ENCODE data around the gene ZNF800.

ZNF800 gene

DNA sequence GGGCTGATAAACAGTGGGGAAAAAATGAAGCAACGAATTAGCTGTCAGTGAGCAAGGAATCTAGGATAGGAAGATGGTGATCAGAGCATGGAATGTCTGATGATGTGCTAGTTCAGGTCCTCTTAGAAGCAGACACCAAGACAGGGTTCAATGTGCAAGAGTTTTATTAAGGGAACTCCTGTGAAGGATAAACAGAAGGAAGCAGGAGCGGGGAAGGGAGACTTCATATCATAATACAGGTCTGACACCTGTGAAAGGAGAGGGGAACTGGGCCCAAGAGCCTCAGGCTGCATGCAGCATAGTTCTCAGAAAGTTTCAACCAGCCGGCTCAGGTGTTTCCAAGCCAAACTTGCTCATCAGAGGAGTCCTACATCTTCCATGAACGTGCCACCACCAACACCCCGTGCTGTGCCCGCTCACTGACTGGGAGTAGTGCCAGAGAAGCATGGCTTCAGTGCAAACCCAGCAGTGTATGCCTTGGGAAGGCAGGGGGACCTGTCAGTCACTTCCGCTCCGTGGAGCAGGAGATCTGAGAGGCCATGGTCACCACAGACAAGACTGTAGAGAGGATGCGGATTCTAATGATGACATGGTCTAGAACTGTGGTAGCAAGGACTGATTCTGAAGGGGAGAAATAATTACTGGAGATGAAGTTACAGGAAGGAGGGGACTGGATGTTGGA lies 45.8 kb downstream of the ZNF800 start:
- DNase-seq, result no peak

DNA sequence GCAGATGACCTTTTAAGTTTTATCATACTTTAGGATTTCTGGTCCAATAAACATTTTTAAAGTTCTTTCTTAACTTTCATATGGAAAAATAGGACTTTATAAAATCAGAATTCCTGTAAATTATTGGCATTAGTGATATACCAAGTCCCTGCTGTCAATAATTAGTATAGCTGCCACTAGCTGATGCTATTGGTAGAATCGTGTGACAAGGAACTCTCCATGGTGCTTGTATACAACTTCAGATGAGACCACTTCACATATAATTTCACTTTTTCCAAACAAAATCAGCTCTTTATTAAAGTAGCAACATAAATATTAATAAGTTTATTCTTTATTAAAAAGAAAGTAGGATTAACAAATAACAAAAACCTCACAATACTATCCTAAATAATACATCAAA lies 49.9 kb downstream of the ZNF800 start:
- no peak for DNase-seq

DNA sequence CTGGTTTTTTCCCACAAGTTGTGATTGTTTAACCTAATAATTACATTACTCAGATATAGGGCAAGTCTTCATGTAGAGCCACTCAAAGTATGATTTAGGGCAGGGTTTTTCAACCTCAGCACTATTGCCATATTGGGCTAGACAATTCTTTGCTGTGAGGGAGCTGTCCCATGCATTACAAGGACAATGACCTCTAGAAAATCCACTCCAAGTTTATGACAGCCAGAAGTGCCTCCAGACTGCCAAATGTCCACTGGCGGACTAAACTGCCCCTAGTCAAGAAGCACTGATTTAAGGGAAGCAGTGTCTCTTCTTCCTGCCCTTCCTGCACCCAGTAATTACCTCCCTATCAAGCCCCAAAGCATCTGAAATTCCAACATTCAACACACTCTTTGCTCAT lies 54.4 kb downstream of the ZNF800 start:
- DNase-seq, result no peak

DNA sequence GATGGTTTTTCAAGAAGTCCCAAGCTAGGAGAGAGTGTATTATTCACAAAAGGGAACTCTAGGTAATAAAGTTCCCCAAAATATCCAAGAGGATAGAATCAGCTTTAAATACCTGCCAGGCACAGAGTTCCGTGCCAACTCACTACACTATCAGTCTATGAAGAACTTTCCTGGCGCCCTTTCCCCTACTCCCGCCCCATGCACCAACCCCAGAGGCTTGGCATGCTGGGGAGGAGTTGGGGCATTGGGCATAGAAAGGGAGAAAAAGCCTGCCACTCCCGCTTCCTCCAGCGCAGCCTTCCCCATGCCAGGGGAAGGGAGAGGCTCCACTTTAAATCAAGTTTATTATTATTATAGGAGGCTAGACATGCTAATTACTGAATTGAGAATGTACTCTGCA lies 54.9 kb downstream of the ZNF800 start:
- DNase-seq, result no peak

DNA sequence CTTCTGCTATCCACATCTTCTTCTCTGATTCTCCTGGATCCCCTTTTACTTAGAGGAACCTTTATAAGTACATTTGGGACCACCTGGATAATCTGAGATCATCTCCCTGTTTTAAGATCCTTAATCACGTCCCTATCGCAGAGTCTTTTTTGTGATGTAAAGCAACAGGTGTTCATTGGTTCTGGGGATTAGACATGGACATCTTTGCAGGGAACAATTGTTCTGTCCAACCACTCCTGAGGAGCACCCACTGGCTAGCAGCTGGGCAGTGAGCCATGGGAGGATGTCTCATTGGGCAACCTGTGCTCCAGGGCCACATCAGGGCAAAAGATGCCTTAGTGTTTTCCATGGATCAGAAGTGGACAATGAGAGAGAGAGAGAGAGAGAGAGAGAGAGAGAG lies 56.0 kb downstream of the ZNF800 start:
- no peak for DNase-seq

DNA sequence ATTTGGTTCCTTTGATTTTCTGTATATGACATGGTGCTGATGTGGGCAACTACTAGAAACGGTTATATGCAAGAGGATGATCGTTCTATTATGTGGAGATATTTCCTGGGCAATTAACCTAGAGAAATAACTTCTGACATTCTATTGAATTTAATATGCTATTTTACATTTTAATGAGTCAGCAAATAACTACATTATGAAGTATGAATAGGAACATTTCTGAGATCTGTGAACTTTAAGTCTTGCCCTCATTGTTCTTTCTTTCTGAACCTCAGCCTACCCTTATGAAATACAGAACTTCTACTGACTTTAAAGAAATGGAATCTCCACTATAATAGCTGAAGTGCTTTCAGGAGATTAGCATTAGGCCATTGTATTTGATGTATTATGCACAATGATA lies 59.6 kb downstream of the ZNF800 start:
- DNase-seq, result no peak

DNA sequence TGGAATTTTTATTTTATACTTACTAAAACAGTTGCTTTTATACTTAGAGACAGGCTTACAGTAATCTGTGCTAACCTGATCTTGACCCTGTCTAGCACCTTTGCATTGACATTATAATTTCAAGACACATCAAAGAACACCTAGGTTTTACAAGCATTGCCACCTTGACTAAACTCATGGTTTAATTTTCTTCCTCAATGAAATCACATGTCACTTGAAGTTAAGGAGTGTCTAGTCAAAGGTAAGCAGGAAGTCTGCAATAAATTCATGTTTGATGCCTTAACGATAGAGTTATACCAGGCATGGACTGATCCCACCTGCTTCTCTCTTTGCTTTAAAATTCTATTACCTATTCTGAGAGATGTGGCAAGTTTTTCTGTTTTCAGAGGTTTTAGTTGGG lies 62.4 kb downstream of the ZNF800 start:
- DNase-seq, result no peak

DNA sequence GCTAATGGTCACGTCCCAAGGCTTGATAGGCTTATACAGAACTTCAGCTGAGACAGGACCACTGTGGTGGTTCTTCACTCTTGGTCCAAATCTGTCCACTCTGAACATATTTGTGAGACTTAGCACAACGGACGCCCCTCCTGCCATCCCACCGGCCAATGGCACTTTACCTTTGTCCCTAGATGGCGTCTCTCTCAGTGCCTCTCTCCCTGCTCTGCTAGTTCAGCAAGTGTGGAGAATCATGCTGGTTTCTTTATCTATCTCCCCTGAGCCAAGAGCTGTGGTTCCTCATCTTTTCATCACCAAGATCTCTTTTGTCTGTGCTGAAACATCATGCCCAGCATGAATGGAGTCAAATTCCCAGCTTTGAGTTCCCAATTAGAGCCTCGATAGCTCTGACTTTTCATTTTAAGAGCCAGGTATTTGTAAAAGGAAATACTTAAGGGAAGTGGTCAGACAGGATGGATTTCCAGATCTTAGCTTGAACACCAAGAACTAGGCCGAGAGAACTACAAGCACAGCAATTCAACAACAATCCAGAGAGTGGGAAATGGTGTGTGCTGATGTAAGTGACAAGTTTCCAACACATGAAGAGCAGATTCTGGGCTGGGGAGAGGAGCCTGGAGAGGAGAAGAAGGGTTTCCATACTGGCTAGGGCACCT lies 69.5 kb downstream of the ZNF800 start:
- no peak for DNase-seq

DNA sequence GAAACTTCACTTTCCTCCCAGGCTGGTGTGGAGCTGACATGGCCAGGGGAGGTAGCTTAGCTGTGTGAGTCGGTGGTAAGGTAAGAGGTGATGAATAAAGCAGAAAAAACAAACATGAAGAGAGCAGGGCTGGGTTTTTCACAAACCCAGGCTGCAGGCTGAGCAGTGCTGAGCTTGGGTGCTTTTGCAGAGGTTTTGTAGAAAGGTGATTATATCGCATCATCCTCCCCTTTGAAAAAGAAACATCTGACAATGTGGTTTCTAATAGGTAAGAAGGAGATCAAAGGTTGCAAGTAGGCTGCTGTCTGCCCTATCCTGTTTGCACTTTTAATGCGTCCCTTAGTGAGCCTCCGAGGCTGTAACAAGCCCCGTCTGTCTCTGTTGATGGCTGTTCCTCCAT lies 70.2 kb downstream of the ZNF800 start:
- DNase-seq, result peak; percentile 36

DNA sequence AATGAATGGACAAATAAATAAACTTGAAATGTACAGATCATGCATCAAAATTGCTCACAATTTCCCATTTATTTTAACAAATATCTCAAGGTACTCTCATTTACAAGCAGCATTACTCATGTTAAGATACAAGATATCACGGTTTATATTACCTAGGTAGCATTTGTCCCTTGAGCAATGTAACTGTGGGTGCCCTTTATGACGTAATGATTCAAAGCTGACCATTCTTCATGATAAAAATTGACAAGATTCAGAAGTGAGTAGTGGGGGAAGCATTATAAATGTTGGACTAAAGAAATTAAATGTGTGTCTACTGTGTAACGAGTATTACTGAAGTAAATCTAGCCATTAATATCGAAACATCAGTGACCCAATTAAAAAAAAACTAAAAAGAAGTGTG lies 71.5 kb downstream of the ZNF800 start:
- DNase-seq, result no peak

Measured in CD4-positive, alpha-beta T cell treated with Interleukin-12 subunit alpha and Interleukin-12 subunit beta, for 1 hour (primary cell).